ENCODE data around the gene DNAJB8.

Gene DNAJB8

GRCh38 chr3:128503164-128503651 lies 36.5 kb upstream of the DNAJB8 start:
- TF ChIP-seq Cebpa-rat (IDR thresholded peaks at IDR 0.05) = no peak
- Histone ChIP-seq H3K4me3 (no peak overlapping the region), H3K36me3 (no peaks in the 10 kb centered on the region), H3K9me3 (replicated peaks in 1 of 11) (peaks cover 0 to 17% (median 0%) of the 10 kb centered on the region in 11 experiments; a peak in 9 of 22 replicates), H3K4me2 (no peak overlapping the region), H3K9ac (no peak overlapping the region), H3K27me3 (peaks cover 0 to 17% (median 11%) of the 10 kb centered on the region in 11 experiments; a peak in 15 of 22 replicates), H4K20me1 (no peaks in the 10 kb centered on the region; a peak in 1 of 22 replicates), H3K27ac (no peak overlapping the region), H3K4me1 (no peaks in the 10 kb centered on the region; a peak in 1 of 20 replicates)

- no peaks in the 10 kb centered on the region for H3K36me3 ChIP-seq
- H3K9me3 ChIP-seq (replicated peaks in 1 of 11) = peaks cover 0 to 17% (median 0%) of the 10 kb centered on the region in 11 experiments; a peak in 9 of 22 replicates
These were observed 36.0 kb upstream of the DNAJB8 start for GRCh38 chr3:128502712-128503111.

GRCh38 chr3:128501431-128501830 lies 34.7 kb upstream of the DNAJB8 start:
- Histone ChIP-seq H3K4me1 (peaks cover 0 to 4% (median 0%) of the 10 kb centered on the region in 10 experiments; a peak in 2 of 20 replicates), H3K9me3 (replicated peaks in 1 of 11) (peaks cover 0 to 14% (median 0%) of the 10 kb centered on the region in 11 experiments; a peak in 9 of 22 replicates), H3K27ac (no peak overlapping the region), H3K36me3 (no peaks in the 10 kb centered on the region), H4K20me1 (peaks cover 0 to 10% (median 0%) of the 10 kb centered on the region in 11 experiments; a peak in 3 of 22 replicates), H3K4me2 (no peak overlapping the region), H3K4me3 (no peak overlapping the region), H3K27me3 (peaks cover 12 to 32% (median 25%) of the 10 kb centered on the region in 11 experiments), H3K9ac (no peak overlapping the region)
- no peak for TF ChIP-seq Cebpa-rat (IDR thresholded peaks at IDR 0.05)

More at GRCh38 chr3:128502712-128503111, 36.0 kb upstream of the DNAJB8 start:
- Histone ChIP-seq H4K20me1 (no peaks in the 10 kb centered on the region; a peak in 1 of 22 replicates), H3K27ac (no peak overlapping the region), H3K4me1 (peaks cover 0 to 4% (median 0%) of the 10 kb centered on the region in 10 experiments; a peak in 2 of 20 replicates), H3K4me3 (no peak overlapping the region), H3K9ac (no peak overlapping the region), H3K4me2 (no peak overlapping the region), H3K27me3 (peaks cover 0 to 20% (median 13%) of the 10 kb centered on the region in 11 experiments; a peak in 15 of 22 replicates)
- no peak for TF ChIP-seq Cebpa-rat (IDR thresholded peaks at IDR 0.05)

GRCh38 chr3:128500556-128500955 lies 33.9 kb upstream of the DNAJB8 start:
- no peak for TF ChIP-seq Cebpa-rat (IDR thresholded peaks at IDR 0.05)
- Histone ChIP-seq H3K9me3 (replicated peaks in 1 of 11) (peaks cover 0 to 5% (median 0%) of the 10 kb centered on the region in 11 experiments; a peak in 6 of 22 replicates), H3K4me2 (no peak overlapping the region), H3K27me3 (peaks cover 21 to 41% (median 34%) of the 10 kb centered on the region in 11 experiments), H3K36me3 (no peaks in the 10 kb centered on the region), H3K27ac (no peak overlapping the region), H3K4me1 (peaks cover 0 to 4% (median 0%) of the 10 kb centered on the region in 10 experiments; a peak in 2 of 20 replicates), H3K4me3 (no peak overlapping the region), H3K9ac (no peak overlapping the region), H4K20me1 (peaks cover 0 to 17% (median 1%) of the 10 kb centered on the region in 11 experiments; a peak in 6 of 22 replicates)

- Histone ChIP-seq H3K36me3 (no peaks in the 10 kb centered on the region), H3K9ac (no peak overlapping the region), H3K4me2 (no peak overlapping the region), H3K9me3 (replicated peaks in 1 of 11) (no peaks in the 10 kb centered on the region), H3K27ac (no peak overlapping the region), H3K4me3 (no peak overlapping the region), H3K27me3 (peaks cover 28 to 48% (median 41%) of the 10 kb centered on the region in 11 experiments), H3K4me1 (peaks cover 0 to 4% (median 0%) of the 10 kb centered on the region in 10 experiments; a peak in 2 of 20 replicates), H4K20me1 (peaks cover 0 to 24% (median 4%) of the 10 kb centered on the region in 11 experiments; a peak in 7 of 22 replicates)
- TF ChIP-seq Cebpa-rat (IDR thresholded peaks at IDR 0.05) = no peak
These were observed 33.1 kb upstream of the DNAJB8 start for GRCh38 chr3:128499724-128500275.

GRCh38 chr3:128498901-128499530 lies 32.3 kb upstream of the DNAJB8 start:
- no peaks in the 10 kb centered on the region for H3K36me3 ChIP-seq
- H3K4me1 ChIP-seq = peaks cover 0 to 4% (median 0%) of the 10 kb centered on the region in 10 experiments; a peak in 2 of 20 replicates
- H3K27me3 ChIP-seq = peaks cover 36 to 56% (median 49%) of the 10 kb centered on the region in 11 experiments
- H3K4me3 ChIP-seq = no peak overlapping the region
- TF ChIP-seq Cebpa-rat (IDR thresholded peaks at IDR 0.05) = no peak
- no peak overlapping the region for H3K9ac ChIP-seq
- peaks cover 0 to 32% (median 9%) of the 10 kb centered on the region in 11 experiments; a peak in 12 of 22 replicates for H4K20me1 ChIP-seq
- H3K9me3 ChIP-seq (replicated peaks in 1 of 11) = no peaks in the 10 kb centered on the region
- no peak overlapping the region for H3K27ac ChIP-seq
- H3K4me2 ChIP-seq = no peak overlapping the region

GRCh38 chr3:128498127-128498626 lies 31.5 kb upstream of the DNAJB8 start:
- Histone ChIP-seq H4K20me1 (peaks cover 0 to 40% (median 14%) of the 10 kb centered on the region in 11 experiments; a peak in 14 of 22 replicates), H3K36me3 (no peaks in the 10 kb centered on the region), H3K4me3 (peak overlapping the region in 9 of 10 experiments; percentile 48 to 67 (median 60); a peak in 14 of 20 replicates), H3K27me3 (peaks cover 44 to 65% (median 57%) of the 10 kb centered on the region in 11 experiments), H3K9ac (no peak overlapping the region), H3K4me2 (peak overlapping the region; percentile 31 to 93 (median 50); a peak in 19 of 22 replicates), H3K4me1 (peaks cover 0 to 6% (median 2%) of the 10 kb centered on the region in 10 experiments; a peak in 5 of 20 replicates), H3K9me3 (replicated peaks in 1 of 11) (no peaks in the 10 kb centered on the region), H3K27ac (no peak overlapping the region)
- TF ChIP-seq Cebpa-rat (IDR thresholded peaks at IDR 0.05) = no peak

GRCh38 chr3:128497305-128498126 lies 30.8 kb upstream of the DNAJB8 start:
- H4K20me1 ChIP-seq = peaks cover 0 to 47% (median 20%) of the 10 kb centered on the region in 11 experiments; a peak in 20 of 22 replicates
- no peaks in the 10 kb centered on the region for H3K9me3 ChIP-seq (replicated peaks in 1 of 11)
- peak overlapping the region; percentile 48 to 67 (median 60) for H3K4me3 ChIP-seq
- peak overlapping the region; percentile 79 to 95 (median 90) for H3K4me2 ChIP-seq
- H3K36me3 ChIP-seq = no peaks in the 10 kb centered on the region
- H3K9ac ChIP-seq = peak overlapping the region in 9 of 11 experiments; percentile 10 to 65 (median 55); a peak in 14 of 22 replicates
- peaks cover 0 to 12% (median 5%) of the 10 kb centered on the region in 10 experiments; a peak in 11 of 20 replicates for H3K4me1 ChIP-seq
- no peak overlapping the region for H3K27ac ChIP-seq
- TF ChIP-seq Cebpa-rat (IDR thresholded peaks at IDR 0.05) = no peak
- H3K27me3 ChIP-seq = peaks cover 51 to 71% (median 64%) of the 10 kb centered on the region in 11 experiments

Measured in BLaER1 treated with 17β-estradiol and CSF1 and Interleukin-3, amounts not matched to agents 10 nM and 100 nM (cell line).